ENCODE results near the gene SNAI1. TPM values are rescaled to one million over a fixed set of nuclear protein-coding genes. Genes with fewer than 3 reads are reported as not detected.

Gene SNAI1
- polyA plus RNA-seq, 1 donor (not counting 4 experiments of a cell fraction or from before 2014, with no cell fraction given), result not detected

GRCh38 chr20:49938173-49939163 lies 44.3 kb upstream of the SNAI1 start:
- H3K4me1 ChIP-seq (ENCODE audit: control insufficient read depth, extremely low read depth, insufficient read depth, low read length), result peaks cover 18% of the 10 kb centered on the region
- dilution Hi-C loops (cut with MboI; ENCODE audit: extremely low pct_ligation_motif_present, low sequenced_read_pairs), result no loop called here
- peak overlapping the region; percentile 95 for H3K4me2 ChIP-seq (ENCODE audit: control insufficient read depth, extremely low read depth, insufficient read depth, low read depth, low read length)
- no peaks in the 10 kb centered on the region for H3K27me3 ChIP-seq (ENCODE audit: control insufficient read depth, extremely low read depth, insufficient read depth, low read length)
- H3K36me3 ChIP-seq (ENCODE audit: control insufficient read depth in 2 of 2, extremely low read depth in 1 of 2, insufficient read depth in 2 of 2, low read length in 2 of 2), result peaks cover 12 to 25% of the 10 kb centered on the region in 2 experiments
- no peaks in the 10 kb centered on the region for H3K9me3 ChIP-seq (ENCODE audit: control insufficient read depth, low read depth, low read length)
- H3K9ac ChIP-seq (ENCODE audit: control insufficient read depth, extremely low read depth, insufficient read depth, low read length), result peak overlapping the region; percentile 35
- H2AFZ ChIP-seq (ENCODE audit: control insufficient read depth, low read length), result no peak overlapping the region
- peaks cover 69% of the 10 kb centered on the region for H3K79me2 ChIP-seq (ENCODE audit: control insufficient read depth, insufficient read depth, low read length)
- TF ChIP-seq EZH2 (IDR thresholded peaks at IDR 0.05; ENCODE audit: low read length) (no peak), CTCF (optimal IDR thresholded peaks at IDR 0.05 in 1 of 3, IDR thresholded peaks at IDR 0.05 in 1 of 3, conservative IDR thresholded peaks at IDR 0.05 in 1 of 3; ENCODE audit: extremely low read depth in 1 of 3, insufficient read depth in 2 of 3, low read length in 3 of 3) (no peak)
- DNase-seq (ENCODE audit: low read depth, low spot score) (no peak), FAIRE-seq (no peak)
- peak overlapping the region in 2 of 3 experiments; percentile 62 to 75 for H3K4me3 ChIP-seq (ENCODE audit: control insufficient read depth in 2 of 3, extremely low read depth in 1 of 3, insufficient read depth in 2 of 3, low read depth in 1 of 3, low read length in 3 of 3)
- H3K27ac ChIP-seq (ENCODE audit: control insufficient read depth, insufficient read depth, low read length), result peak overlapping the region; percentile 20
- peaks cover 2% of the 10 kb centered on the region for H3K9me1 ChIP-seq (ENCODE audit: control insufficient read depth, extremely low read depth, insufficient read depth, low read length)
- H4K20me1 ChIP-seq (ENCODE audit: control insufficient read depth, extremely low read depth, insufficient read depth, low read length), result peaks cover 5% of the 10 kb centered on the region

- H4K20me1 ChIP-seq (ENCODE audit: control insufficient read depth, extremely low read depth, insufficient read depth, low read length), result peaks cover 5% of the 10 kb centered on the region
- H3K9ac ChIP-seq (ENCODE audit: control insufficient read depth, extremely low read depth, insufficient read depth, low read length), result no peak overlapping the region
- no peak overlapping the region for H3K4me3 ChIP-seq (ENCODE audit: control insufficient read depth in 2 of 3, extremely low read depth in 1 of 3, insufficient read depth in 2 of 3, low read depth in 1 of 3, low read length in 3 of 3)
- peaks cover 20 to 44% of the 10 kb centered on the region in 2 experiments for H3K36me3 ChIP-seq (ENCODE audit: control insufficient read depth in 2 of 2, extremely low read depth in 1 of 2, insufficient read depth in 2 of 2, low read length in 2 of 2)
- no peak for FAIRE-seq
- dilution Hi-C loops (cut with MboI; ENCODE audit: extremely low pct_ligation_motif_present, low sequenced_read_pairs), result no loop called here
- H3K9me3 ChIP-seq (ENCODE audit: control insufficient read depth, low read depth, low read length), result no peaks in the 10 kb centered on the region
- H3K4me1 ChIP-seq (ENCODE audit: control insufficient read depth, extremely low read depth, insufficient read depth, low read length), result peaks cover 18% of the 10 kb centered on the region
- TF ChIP-seq EZH2 (IDR thresholded peaks at IDR 0.05; ENCODE audit: low read length) (no peak), CTCF (optimal IDR thresholded peaks at IDR 0.05 in 1 of 3, IDR thresholded peaks at IDR 0.05 in 1 of 3, conservative IDR thresholded peaks at IDR 0.05 in 1 of 3; ENCODE audit: extremely low read depth in 1 of 3, insufficient read depth in 2 of 3, low read length in 3 of 3) (no peak)
- DNase-seq (ENCODE audit: low read depth, low spot score), result no peak
- H3K9me1 ChIP-seq (ENCODE audit: control insufficient read depth, extremely low read depth, insufficient read depth, low read length), result peaks cover 2% of the 10 kb centered on the region
- H2AFZ ChIP-seq (ENCODE audit: control insufficient read depth, low read length), result no peak overlapping the region
- peaks cover 75% of the 10 kb centered on the region for H3K79me2 ChIP-seq (ENCODE audit: control insufficient read depth, insufficient read depth, low read length)
- no peak overlapping the region for H3K4me2 ChIP-seq (ENCODE audit: control insufficient read depth, extremely low read depth, insufficient read depth, low read depth, low read length)
- H3K27ac ChIP-seq (ENCODE audit: control insufficient read depth, insufficient read depth, low read length), result no peak overlapping the region
- no peaks in the 10 kb centered on the region for H3K27me3 ChIP-seq (ENCODE audit: control insufficient read depth, extremely low read depth, insufficient read depth, low read length)
These were observed 41.3 kb upstream of the SNAI1 start for GRCh38 chr20:49941456-49941855.

All from keratinocyte (primary cell).